Medulla oblongata (tissue), 1 donor: Measurements from ENCODE around the gene TMEM223.
"Not testable (repeated sequence)": the region's sequence is repeated elsewhere in the genome, so short reads cannot be mapped to it uniquely, and the experiment has no call there.

ENCODE experiments used
- DNase-seq: peaks from one replicate; pipeline ENCODE4 v3.0.0-alpha.2; 2015; ENCODE audit errors: extremely low spot score

Gene TMEM223

GRCh38 chr11:62753736-62754603, 37.8 kb downstream of the TMEM223 start, which contains the start of gene ZBTB3:
Gene ZBTB3, minus strand, starts transcription at chr11:62754160. Its CDS starts 496 bp downstream, at chr11:62753664.
- peak; percentile 100 for DNase-seq

- DNase-seq = no peak
Observed at GRCh38 chr11:62752994-62753735, 38.6 kb downstream of the TMEM223 start.

- DNase-seq = no peak
Observed at GRCh38 chr11:62752177-62752785, 39.5 kb downstream of the TMEM223 start.

- DNase-seq = not testable (repeated sequence)
Observed at GRCh38 chr11:62749931-62750330, 41.9 kb downstream of the TMEM223 start.

GRCh38 chr11:62747475-62748160, 44.2 kb downstream of the TMEM223 start:
- peak; percentile 49 for DNase-seq
